ENCODE results near the gene PIK3R2.
"Not testable (repeated sequence)": the region's sequence is repeated elsewhere in the genome, so short reads cannot be mapped to it uniquely, and the experiment has no call there.

PIK3R2 gene

GRCh38 chr19:18152442-18152816 lies 534 bp upstream of the PIK3R2 start:
- in situ Hi-C loops (cut with MboI; ENCODE audit: low sequenced_read_pairs): no loop called here

GRCh38 chr19:18153556-18154134 lies 682 bp downstream of the PIK3R2 start:
- in situ Hi-C loops (cut with MboI; ENCODE audit: low sequenced_read_pairs): no loop called here

- in situ Hi-C loops (cut with MboI; ENCODE audit: low sequenced_read_pairs): no loop called here
Measured at GRCh38 chr19:18155095-18156087, 2.4 kb downstream of the PIK3R2 start.

GRCh38 chr19:18156268-18156667 lies 3.3 kb downstream of the PIK3R2 start:
- in situ Hi-C loops (cut with MboI; ENCODE audit: low sequenced_read_pairs): no loop called here

GRCh38 chr19:18156841-18157464 lies 4.0 kb downstream of the PIK3R2 start:
- in situ Hi-C loops (cut with MboI; ENCODE audit: low sequenced_read_pairs): no loop called here

GRCh38 chr19:18157465-18158063 lies 4.6 kb downstream of the PIK3R2 start:
- in situ Hi-C loops (cut with MboI; ENCODE audit: low sequenced_read_pairs): no loop called here

GRCh38 chr19:18158467-18158866 lies 5.5 kb downstream of the PIK3R2 start:
- in situ Hi-C loops (cut with MboI; ENCODE audit: low sequenced_read_pairs): no loop called here

GRCh38 chr19:18159059-18159616 lies 6.2 kb downstream of the PIK3R2 start:
- in situ Hi-C loops (cut with MboI; ENCODE audit: low sequenced_read_pairs): not testable (repeated sequence)

GRCh38 chr19:18159810-18160209 lies 6.8 kb downstream of the PIK3R2 start:
- in situ Hi-C loops (cut with MboI; ENCODE audit: low sequenced_read_pairs): no loop called here

GRCh38 chr19:18160493-18160970 lies 7.6 kb downstream of the PIK3R2 start:
- in situ Hi-C loops (cut with MboI; ENCODE audit: low sequenced_read_pairs): no loop called here

GRCh38 chr19:18160971-18161635 lies 8.1 kb downstream of the PIK3R2 start:
- in situ Hi-C loops (cut with MboI; ENCODE audit: low sequenced_read_pairs): no loop called here

- in situ Hi-C loops (cut with MboI; ENCODE audit: low sequenced_read_pairs): no loop called here
Measured at GRCh38 chr19:18161636-18162002, 8.7 kb downstream of the PIK3R2 start.

GRCh38 chr19:18164072-18164471 lies 11.1 kb downstream of the PIK3R2 start:
- in situ Hi-C loops (cut with MboI; ENCODE audit: low sequenced_read_pairs): no loop called here

GRCh38 chr19:18165794-18166544 lies 13.0 kb downstream of the PIK3R2 start:
- in situ Hi-C loops (cut with MboI; ENCODE audit: low sequenced_read_pairs): loop anchor here (5.0 kb wide), 1 partner anchor 54 kb away; no protein-coding TSS in a partner anchor

GRCh38 chr19:18167011-18167410 lies 14.0 kb downstream of the PIK3R2 start:
- in situ Hi-C loops (cut with MboI; ENCODE audit: low sequenced_read_pairs): loop anchor here (5.0 kb wide), 1 partner anchor 55 kb away; no protein-coding TSS in a partner anchor

- in situ Hi-C loops (cut with MboI; ENCODE audit: low sequenced_read_pairs): loop anchor here (5.0 kb wide), 1 partner anchor 56 kb away; no protein-coding TSS in a partner anchor
Measured at GRCh38 chr19:18167975-18168645, 15.1 kb downstream of the PIK3R2 start.

- in situ Hi-C loops (cut with MboI; ENCODE audit: low sequenced_read_pairs): loop anchor here (5.0 kb wide), 1 partner anchor 57 kb away; no protein-coding TSS in a partner anchor
Measured at GRCh38 chr19:18168673-18169381, 15.9 kb downstream of the PIK3R2 start.

- in situ Hi-C loops (cut with MboI; ENCODE audit: low sequenced_read_pairs): no loop called here
Measured at GRCh38 chr19:18170714-18171255, 17.8 kb downstream of the PIK3R2 start.

Measured in HL-60/S4 (cell line).